Fibroblast of mammary gland (primary cell): ENCODE measurements around the gene ACTC1.
"Not testable (repeated sequence)": the region's sequence is repeated elsewhere in the genome, so short reads cannot be mapped to it uniquely, and the experiment has no call there.

Experiments
- DNase-seq: peaks from one replicate; pipeline ENCODE4 v3.0.0-alpha.2; 2010; ENCODE audit warnings: low read depth
- H3K4me3 ChIP-seq: 2 replicates; pipeline ENCODE4 v1.5.1; 2011; ENCODE audit warnings: low read depth, mild to moderate bottlenecking, low read length, moderate library complexity; ENCODE audit not compliant: control insufficient read depth
- TF ChIP-seq, protein P1 (sequence below): conservative IDR thresholded peaks from 2 replicates; pipeline ENCODE4 v1.5.1; 2011; ENCODE audit warnings: low read depth, low read length, inconsistent platforms; ENCODE audit not compliant: control insufficient read depth, insufficient read depth

ACTC1 gene

GRCh38 chr15:34809186-34809585, 13.8 kb upstream of the ACTC1 start:
- TF ChIP-seq, protein P1, sequence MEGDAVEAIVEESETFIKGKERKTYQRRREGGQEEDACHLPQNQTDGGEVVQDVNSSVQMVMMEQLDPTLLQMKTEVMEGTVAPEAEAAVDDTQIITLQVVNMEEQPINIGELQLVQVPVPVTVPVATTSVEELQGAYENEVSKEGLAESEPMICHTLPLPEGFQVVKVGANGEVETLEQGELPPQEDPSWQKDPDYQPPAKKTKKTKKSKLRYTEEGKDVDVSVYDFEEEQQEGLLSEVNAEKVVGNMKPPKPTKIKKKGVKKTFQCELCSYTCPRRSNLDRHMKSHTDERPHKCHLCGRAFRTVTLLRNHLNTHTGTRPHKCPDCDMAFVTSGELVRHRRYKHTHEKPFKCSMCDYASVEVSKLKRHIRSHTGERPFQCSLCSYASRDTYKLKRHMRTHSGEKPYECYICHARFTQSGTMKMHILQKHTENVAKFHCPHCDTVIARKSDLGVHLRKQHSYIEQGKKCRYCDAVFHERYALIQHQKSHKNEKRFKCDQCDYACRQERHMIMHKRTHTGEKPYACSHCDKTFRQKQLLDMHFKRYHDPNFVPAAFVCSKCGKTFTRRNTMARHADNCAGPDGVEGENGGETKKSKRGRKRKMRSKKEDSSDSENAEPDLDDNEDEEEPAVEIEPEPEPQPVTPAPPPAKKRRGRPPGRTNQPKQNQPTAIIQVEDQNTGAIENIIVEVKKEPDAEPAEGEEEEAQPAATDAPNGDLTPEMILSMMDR, result no peak
- H3K4me3 ChIP-seq, result no peak overlapping the region
- DNase-seq, result no peak

- no peak overlapping the region for H3K4me3 ChIP-seq
- TF ChIP-seq, protein P1, result no peak
- peak; percentile 61 for DNase-seq
These were observed 12.7 kb upstream of the ACTC1 start for GRCh38 chr15:34808016-34808415.

GRCh38 chr15:34807241-34807640, 11.9 kb upstream of the ACTC1 start:
- DNase-seq, H3K4me3 ChIP-seq: not testable (repeated sequence)

DNA sequence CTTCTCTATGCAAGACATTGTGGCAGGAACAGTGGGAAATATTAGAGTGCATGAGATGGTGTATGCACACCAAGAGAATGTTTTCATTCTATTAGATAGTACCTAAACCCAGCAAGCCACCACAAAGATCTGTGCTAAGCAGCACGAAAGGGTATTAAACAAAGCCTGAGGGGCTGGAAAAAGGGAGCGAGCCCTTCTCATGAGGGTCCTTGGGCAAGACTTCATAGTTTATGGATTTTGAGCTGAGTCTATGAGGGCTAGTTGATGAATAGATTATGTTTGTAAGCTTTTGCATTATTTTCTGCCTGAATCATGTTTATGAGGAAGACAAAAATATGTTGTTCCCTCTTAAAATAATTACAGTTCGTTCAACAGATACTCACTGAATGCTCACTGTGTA, 9.4 kb upstream of the ACTC1 start:
- H3K4me3 ChIP-seq, result no peak overlapping the region
- TF ChIP-seq, protein P1, result no peak
- no peak for DNase-seq

DNA sequence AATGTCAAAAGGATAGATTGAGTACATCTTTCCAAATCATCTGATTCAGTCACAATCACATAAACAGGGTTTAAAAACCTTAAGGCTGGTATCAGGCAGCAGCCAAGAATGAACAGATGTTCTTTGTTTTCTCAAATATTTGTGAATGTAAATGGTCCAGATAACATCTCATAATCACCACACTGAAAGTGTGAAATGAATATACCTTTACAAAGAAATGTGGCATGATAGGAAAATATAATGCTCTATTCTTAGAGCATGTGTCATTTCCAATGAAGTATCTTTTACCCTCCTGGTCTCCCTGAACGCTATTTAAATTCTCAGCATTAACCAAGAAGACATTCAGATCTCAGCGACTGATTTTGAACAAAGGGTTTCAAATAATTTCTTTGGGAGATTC, 8.8 kb upstream of the ACTC1 start:
- TF ChIP-seq, protein P1, result no peak
- no peak overlapping the region for H3K4me3 ChIP-seq
- no peak for DNase-seq

DNA sequence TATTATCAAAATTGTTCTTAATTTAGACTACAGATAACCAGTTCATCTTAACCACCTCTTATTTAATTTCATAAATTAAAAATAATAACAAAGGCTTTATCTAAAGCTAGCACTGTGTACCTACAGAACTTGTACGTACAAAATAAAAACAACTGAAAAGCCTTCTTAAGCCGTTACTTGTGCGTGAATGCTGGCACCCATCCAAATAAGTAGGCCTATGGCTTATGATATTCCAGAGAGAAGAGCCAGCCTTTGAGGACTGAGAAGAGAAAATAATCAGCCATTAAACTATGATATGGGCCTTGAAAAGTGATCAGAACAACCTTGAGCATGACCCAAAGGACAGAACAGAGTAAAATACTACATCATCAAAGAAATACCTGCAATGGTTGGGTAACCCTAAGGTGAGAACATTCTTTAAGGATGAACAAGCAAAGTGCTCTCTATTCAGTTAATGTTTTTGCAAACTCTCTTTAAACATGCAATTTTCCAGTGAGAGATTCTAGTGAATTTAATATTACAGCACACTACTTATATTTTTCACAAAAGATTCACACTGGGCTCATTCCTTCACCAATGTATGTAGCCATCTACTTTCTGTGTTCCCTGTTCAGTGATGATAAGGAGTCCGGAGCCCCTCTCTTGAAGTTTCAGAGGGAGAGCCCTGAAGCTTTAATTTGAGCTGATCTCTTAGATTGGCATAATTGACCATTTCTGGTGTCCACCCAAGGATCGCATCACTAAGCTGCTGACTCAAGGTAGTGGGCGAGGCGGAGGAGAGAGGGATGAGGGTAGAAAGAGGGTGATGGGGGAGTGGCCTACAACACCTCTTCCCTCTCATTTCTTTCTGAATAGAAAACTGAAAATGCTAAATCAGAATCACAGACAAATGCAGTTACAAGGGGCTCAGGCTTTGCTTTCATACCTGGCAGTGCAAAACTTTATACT, 7.7 kb upstream of the ACTC1 start:
- no peak for DNase-seq
- TF ChIP-seq, protein P1, result no peak

DNA sequence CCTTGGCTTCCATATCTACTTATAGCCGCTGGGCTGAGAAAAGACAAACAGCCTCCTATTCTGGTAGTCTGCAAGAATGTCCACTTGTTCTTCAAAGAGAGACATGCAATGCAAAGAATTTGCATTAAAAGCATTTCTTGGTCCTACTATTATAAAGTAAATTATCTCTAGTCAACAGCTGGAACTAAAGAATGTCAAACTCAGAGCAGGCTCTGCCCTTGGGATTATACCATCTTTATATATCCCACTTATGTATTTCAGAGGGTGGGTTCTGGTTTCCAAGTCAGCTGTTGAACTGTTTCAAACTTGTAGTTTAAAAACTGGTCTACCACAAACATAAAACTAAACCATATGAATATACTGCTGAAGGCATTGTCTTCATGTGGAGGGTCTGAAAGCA, 7.0 kb upstream of the ACTC1 start:
- no peak overlapping the region for H3K4me3 ChIP-seq
- no peak for DNase-seq
- TF ChIP-seq, protein P1, result no peak

More for the DNA sequence above, 7.7 kb upstream of the ACTC1 start:
- H3K4me3 ChIP-seq, result no peak overlapping the region
